HFF-Myc (cell line): Measurements from ENCODE around the gene ZNF540.
A peak's percentile ranks its signal among the peaks of the same experiment; 100 is the strongest.

Experiments used
- DNase-seq: peaks from one replicate; pipeline ENCODE4 v3.0.0-alpha.2; 2011; ENCODE audit warnings: low read depth; ENCODE audit errors: extremely low read depth
- H3K4me3 ChIP-seq: replicated peaks from 2 replicates; pipeline ENCODE4 v1.5.1; 2011; ENCODE audit warnings: low read depth, mild to moderate bottlenecking, control low read depth, low read length
- CTCF ChIP-seq: IDR thresholded peaks from 2 replicates; pipeline ENCODE4 v1.5.1; 2012; ENCODE audit warnings: mild to moderate bottlenecking, low read depth, low read length, control low read depth; ENCODE audit errors: missing control alignments

ZNF540 gene

GRCh38 chr19:37583340-37583739, 11.3 kb upstream of the ZNF540 start:
- H3K4me3 ChIP-seq: no peak overlapping the region
- TF ChIP-seq CTCF: no peak
- no peak for DNase-seq

GRCh38 chr19:37593996-37594303, 726 bp upstream of the ZNF540 start:
- peak overlapping the region; percentile 78 for H3K4me3 ChIP-seq
- DNase-seq: no peak
- no peak for TF ChIP-seq CTCF

- DNase-seq: peak; percentile 15
- TF ChIP-seq CTCF: no peak
- H3K4me3 ChIP-seq: peak overlapping the region; percentile 78
Observed at GRCh38 chr19:37594982-37595382, 306 bp downstream of the ZNF540 start.

GRCh38 chr19:37635076-37636056, 40.7 kb downstream of the ZNF540 start:
- H3K4me3 ChIP-seq: no peak overlapping the region
- no peak for DNase-seq
- no peak for TF ChIP-seq CTCF

GRCh38 chr19:37654118-37654517, 59.4 kb downstream of the ZNF540 start:
- no peak for DNase-seq
- peak overlapping the region; percentile 58 for H3K4me3 ChIP-seq

GRCh38 chr19:37654629-37655300, 60.1 kb downstream of the ZNF540 start:
- TF ChIP-seq CTCF: no peak
- H3K4me3 ChIP-seq: peak overlapping the region; percentile 58
- DNase-seq: peak; percentile 2

More at GRCh38 chr19:37654118-37654517, 59.4 kb downstream of the ZNF540 start:
- no peak for TF ChIP-seq CTCF
